OCI-LY3 (cell line): ENCODE data around the gene UNC5A.

ENCODE experiments used
- EZH2phosphoT487 ChIP-seq: fragments of 200-600 bp; shearing (Covaris generic); IDR thresholded peaks from 2 replicates; pipeline ENCODE4 v1.6.1; 2018; ENCODE audit warnings: antibody characterized with exemption, mixed run types, low read depth
- TF ChIP-seq, protein P1 (sequence below): fragments of 200-600, 300-600 bp; sonication (generic); IDR thresholded peaks from 2 replicates; pipeline ENCODE4 v1.5.1; 2014; ENCODE audit warnings: antibody characterized with exemption, low read length, low read depth

DNA sequence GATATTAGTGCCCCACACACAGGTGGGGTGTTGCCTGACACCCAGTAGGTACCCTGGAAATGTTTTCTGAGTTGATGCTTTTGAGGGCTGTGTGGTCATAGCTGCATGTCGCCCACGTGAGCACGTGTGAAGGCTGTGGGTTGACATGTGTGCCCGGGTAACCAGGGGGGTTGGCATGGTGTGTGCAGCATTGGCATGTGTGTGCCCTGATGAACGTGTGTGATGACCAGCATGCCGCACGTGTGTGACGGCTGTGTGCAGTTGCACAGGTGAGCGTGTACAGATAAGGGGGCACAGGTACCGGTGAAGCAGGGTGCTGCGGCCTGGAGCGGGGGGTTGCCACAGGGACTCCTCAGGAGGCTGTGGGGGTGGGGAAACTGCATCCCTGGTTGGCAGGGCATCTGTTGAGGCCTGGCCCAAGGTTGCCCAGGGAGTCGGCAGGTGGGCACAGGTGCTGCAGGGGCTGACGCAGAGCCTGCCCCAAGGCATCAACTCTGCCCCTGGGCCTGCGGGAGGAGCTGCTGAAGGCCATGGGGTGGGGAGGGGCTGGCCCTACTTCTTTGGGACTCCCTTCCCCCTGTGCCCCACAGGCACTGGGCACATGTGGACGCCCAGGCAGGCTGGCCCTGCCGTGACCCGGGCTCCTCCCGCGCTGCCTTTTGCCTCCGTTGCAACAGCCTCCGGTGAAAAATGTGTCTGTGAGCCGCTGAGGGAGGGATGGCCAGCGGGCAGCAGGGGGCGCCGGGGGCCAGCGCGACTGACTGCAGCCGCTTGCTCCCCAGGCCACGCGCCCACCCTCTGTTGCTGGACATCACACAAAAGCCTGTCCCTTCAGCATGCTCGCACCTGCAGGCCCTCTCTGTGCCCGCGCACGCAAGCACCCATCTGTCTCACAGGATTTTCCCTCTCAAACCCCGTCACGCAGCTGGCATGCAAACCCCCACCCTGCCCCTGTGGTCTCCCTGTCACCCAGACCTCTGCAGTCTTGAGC, 2.2 kb downstream of the UNC5A start:
- TF ChIP-seq, protein P1, sequence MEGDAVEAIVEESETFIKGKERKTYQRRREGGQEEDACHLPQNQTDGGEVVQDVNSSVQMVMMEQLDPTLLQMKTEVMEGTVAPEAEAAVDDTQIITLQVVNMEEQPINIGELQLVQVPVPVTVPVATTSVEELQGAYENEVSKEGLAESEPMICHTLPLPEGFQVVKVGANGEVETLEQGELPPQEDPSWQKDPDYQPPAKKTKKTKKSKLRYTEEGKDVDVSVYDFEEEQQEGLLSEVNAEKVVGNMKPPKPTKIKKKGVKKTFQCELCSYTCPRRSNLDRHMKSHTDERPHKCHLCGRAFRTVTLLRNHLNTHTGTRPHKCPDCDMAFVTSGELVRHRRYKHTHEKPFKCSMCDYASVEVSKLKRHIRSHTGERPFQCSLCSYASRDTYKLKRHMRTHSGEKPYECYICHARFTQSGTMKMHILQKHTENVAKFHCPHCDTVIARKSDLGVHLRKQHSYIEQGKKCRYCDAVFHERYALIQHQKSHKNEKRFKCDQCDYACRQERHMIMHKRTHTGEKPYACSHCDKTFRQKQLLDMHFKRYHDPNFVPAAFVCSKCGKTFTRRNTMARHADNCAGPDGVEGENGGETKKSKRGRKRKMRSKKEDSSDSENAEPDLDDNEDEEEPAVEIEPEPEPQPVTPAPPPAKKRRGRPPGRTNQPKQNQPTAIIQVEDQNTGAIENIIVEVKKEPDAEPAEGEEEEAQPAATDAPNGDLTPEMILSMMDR, result peak; percentile 40
- no peak for TF ChIP-seq EZH2phosphoT487
